ENCODE results near the gene TNFRSF14.

TNFRSF14 gene

DNA sequence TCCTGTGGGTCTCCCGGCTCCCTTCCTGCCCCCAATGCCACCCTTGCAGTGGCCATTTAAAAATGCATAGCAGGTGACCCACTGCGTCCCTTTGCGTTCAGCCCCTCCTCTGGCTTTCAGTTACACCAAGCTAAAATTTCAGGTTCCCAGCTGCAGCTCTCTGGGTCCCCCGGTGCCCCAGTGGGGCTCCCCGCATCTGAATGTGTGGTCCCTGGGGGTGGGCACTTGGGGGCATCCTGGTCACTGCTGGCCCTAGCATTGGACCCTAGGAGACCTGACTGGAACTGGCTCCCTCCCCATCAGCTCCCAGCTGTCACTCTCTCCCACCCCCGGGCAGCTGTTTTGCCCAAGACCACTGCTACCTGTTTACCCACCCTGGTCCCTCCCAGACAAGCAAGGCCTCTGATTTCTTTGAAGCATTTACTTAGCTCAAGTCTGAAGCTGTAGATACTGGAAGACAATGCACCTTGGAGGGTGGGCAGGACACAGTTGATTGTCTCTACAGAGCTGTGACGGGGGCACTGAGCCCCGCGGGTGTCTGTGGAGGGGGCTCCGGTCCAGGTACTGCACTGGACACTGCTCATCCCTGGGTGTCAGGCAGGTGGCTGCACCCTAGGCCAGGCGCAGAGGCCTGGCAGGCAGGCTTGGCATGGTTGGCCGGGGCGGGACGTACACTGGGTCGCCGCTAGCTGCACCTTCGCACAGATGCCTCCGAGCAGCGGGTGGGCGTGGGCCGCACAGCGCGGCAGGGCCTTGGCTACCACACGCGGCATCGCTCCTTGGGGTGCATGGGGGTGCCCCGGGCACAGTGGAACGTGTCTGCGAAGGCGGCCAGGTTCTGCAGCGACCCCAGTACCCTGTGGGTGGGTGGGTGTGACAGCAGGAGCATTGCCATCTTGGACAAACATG lies 34.3 kb downstream of the TNFRSF14 start:
- H3K27ac ChIP-seq, result no peak overlapping the region
- TF ChIP-seq, protein P1, sequence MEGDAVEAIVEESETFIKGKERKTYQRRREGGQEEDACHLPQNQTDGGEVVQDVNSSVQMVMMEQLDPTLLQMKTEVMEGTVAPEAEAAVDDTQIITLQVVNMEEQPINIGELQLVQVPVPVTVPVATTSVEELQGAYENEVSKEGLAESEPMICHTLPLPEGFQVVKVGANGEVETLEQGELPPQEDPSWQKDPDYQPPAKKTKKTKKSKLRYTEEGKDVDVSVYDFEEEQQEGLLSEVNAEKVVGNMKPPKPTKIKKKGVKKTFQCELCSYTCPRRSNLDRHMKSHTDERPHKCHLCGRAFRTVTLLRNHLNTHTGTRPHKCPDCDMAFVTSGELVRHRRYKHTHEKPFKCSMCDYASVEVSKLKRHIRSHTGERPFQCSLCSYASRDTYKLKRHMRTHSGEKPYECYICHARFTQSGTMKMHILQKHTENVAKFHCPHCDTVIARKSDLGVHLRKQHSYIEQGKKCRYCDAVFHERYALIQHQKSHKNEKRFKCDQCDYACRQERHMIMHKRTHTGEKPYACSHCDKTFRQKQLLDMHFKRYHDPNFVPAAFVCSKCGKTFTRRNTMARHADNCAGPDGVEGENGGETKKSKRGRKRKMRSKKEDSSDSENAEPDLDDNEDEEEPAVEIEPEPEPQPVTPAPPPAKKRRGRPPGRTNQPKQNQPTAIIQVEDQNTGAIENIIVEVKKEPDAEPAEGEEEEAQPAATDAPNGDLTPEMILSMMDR (IDR thresholded peaks at IDR 0.05), result no peak
- no peak for TF ChIP-seq ZFX (IDR thresholded peaks at IDR 0.05; ENCODE audit: borderline replicate concordance)

DNA sequence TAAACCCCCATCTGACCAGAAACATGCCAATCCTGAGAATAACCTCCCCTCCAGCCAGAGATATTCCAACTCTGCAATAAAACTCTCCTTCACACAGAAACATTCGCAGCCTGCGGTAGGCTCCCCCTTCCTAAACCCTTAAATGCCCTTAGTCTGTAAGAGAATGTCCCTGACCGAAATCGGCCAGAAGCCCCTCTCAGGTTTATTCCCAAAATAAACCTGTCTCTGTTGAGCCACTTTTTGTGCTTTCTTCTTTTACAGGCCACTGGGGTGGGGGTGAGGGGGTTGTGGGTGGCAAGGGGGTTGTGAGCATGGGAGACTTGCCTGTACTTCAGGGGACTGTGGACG lies 35.0 kb downstream of the TNFRSF14 start:
- H3K27ac ChIP-seq, result no peak overlapping the region
- TF ChIP-seq ZFX (IDR thresholded peaks at IDR 0.05; ENCODE audit: borderline replicate concordance), result no peak
- TF ChIP-seq, protein P1 (IDR thresholded peaks at IDR 0.05), result no peak

DNA sequence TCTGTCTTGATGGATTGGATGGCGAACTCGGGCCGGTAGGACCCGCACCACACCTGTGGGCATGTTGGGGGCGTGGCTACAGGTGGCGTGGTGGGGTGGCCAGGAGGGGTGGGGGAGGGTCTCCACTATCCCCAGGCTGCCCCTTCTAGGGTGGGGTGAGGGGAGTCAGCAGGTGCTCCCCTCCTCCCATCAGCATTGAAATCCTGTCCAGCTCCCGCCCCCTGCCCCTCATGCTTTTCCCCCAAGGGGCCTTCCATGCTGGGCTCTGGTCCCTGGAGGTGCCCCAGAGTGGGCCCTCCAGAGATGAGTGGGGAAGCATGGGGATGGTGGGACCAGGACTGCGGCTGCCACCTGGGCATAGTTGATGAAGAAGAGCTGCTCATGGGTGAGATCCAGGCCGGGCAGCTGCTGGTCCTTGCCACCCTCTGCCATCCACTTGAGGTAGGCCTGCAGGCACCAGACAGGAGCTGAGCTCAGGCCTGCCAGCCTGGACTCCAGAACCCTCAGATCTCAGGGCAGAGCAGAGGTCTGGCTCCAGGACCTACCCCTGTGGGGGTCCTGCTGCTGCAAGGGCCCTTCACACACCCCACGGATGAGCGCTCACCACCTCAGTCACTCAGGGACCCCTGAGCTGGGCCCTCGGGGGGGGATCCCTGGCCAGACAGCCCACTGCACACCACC lies 35.5 kb downstream of the TNFRSF14 start:
- no peak overlapping the region for H3K27ac ChIP-seq
- TF ChIP-seq, protein P1 (IDR thresholded peaks at IDR 0.05), result no peak
- TF ChIP-seq ZFX (IDR thresholded peaks at IDR 0.05; ENCODE audit: borderline replicate concordance), result no peak

DNA sequence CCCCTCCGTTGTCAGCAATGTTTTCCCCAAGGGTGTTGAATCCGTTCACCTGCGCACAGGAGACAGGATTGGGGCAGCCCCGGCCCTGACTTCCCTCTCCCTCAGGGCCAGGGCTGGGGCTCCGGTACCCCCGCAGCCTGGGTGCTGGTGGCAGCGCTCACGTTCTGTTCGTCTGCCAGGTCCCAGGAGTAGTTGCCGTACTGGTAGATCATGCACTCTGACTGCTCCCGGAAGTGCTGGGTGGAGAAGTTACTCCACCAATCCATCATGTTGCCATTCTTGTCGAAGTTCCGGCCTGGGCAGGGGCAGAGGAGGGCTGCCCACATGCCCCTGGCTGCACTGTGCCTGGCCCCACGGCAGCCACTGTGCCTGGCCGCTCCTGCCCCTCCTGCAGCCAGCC lies 36.5 kb downstream of the TNFRSF14 start:
- no peak overlapping the region for H3K27ac ChIP-seq
- TF ChIP-seq, protein P1 (IDR thresholded peaks at IDR 0.05), result no peak
- TF ChIP-seq ZFX (IDR thresholded peaks at IDR 0.05; ENCODE audit: borderline replicate concordance), result no peak

DNA sequence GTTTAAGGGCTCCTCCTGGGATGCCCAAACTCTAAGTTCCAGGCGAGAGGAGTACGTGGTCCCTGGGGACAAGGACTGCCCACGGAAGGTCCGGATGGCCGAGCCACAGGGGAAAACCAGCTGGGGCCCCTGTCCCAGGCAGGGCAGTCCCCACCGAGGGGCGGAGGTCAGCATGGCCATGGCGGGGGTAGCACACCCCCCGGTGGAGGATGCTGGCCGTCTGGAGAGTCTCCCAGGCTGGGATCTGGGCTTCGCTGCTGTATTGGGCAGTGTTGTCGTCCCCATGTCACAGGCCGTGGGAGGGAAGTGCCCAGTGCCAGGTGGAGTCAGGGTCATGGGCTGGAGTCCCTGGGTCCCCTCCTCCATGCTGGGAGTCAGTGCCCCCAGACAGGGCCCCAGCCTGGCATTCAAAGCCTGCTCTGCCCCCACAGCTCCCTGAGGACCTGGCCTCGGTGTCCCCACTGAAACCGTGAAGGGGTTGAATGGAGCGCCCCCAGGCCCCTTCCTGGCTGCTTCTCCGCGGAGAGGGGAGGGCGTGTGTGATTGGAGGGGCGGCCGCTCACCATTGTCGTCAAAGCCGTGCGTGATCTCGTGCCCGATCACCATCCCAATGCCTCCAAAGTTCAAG lies 37.2 kb downstream of the TNFRSF14 start:
- H3K27ac ChIP-seq, result no peak overlapping the region
- TF ChIP-seq, protein P1 (IDR thresholded peaks at IDR 0.05), result no peak
- TF ChIP-seq ZFX (IDR thresholded peaks at IDR 0.05; ENCODE audit: borderline replicate concordance), result no peak

DNA sequence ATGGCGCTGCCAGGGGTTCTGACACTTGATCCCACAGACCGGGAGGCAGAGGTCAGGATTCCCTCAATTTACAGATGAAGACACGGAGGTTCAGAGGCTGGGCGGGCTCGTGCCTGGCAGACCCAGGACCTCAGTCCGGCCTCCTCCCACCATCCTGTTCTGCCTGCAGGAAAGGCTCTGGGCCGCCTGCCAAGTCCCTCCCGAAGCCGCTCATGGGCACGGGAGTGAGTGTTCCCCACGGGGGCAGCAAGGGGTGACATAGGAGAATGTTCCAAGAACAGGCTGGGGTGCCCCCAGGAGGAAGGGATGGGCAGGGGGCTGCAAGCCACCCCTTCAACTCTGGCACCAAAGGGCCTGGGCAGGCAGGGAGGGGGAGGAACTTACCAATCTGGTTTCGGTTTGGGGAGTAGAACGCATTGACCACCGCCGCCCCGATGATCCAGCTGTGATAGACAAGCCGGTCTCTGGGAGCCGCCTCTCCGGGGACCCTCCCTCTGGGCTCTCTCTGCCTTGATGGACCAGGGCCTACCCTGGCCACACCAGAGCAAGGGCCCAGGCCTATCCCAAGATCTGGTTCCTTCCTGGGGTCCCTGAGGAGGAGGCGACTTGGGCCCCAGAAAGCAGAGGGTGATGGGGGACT lies 38.0 kb downstream of the TNFRSF14 start:
- no peak overlapping the region for H3K27ac ChIP-seq
- TF ChIP-seq, protein P1 (IDR thresholded peaks at IDR 0.05), result no peak
- TF ChIP-seq ZFX (IDR thresholded peaks at IDR 0.05; ENCODE audit: borderline replicate concordance), result no peak

All from 22Rv1 (cell line).